ENCODE data around the gene MOCS2. TPM values are rescaled to one million over a fixed set of nuclear protein-coding genes. Genes with fewer than 3 reads are reported as not detected.

Gene MOCS2
- total and polyA plus RNA-seq, 2 of the 8 experiments (the other 6 are each of a cell fraction or from before 2014, with no cell fraction given), result 6.7 to 16.1 TPM

DNA sequence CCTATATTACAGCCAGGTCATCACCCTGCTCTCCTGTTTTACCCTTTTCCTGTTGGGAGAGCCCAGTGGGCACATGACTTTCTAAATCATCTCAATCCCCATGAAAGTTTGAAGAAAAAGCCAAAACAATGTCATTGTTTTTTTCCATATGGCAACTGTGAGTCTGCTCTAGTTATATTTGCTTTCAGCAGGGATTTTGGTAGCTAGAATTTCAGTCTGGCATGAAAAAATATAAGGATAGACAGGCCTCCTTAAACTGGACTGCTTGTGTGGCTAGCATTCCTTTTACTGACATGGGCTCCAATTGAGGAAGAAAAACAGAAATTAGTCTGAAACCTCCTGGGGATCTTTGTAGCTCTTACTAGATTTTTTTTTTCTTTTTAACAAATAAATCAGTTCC lies 25.6 kb downstream of the MOCS2 start:
- Histone ChIP-seq H4K20me1 (replicated peaks in 1 of 2; ENCODE audit: control insufficient read depth in 1 of 2, insufficient read depth in 2 of 2, low read length in 2 of 2) (no peaks in the 10 kb centered on the region), H2BK20ac (ENCODE audit: low read length) (no peak overlapping the region), H4K91ac (replicated peaks; ENCODE audit: insufficient read length, low read length) (no peak overlapping the region), H3K14ac (ENCODE audit: insufficient read length) (no peak overlapping the region), H3K27me3 (replicated peaks in 1 of 4; ENCODE audit: control insufficient read depth in 3 of 4, extremely low read depth in 1 of 4, insufficient read depth in 3 of 4, low read length in 3 of 4) (no peaks in the 10 kb centered on the region), H3K23me2 (ENCODE audit: low read depth, low read length) (no peaks in the 10 kb centered on the region), H2BK12ac (ENCODE audit: low read depth, low read length) (no peak overlapping the region), H3K27ac (ENCODE audit: low read depth, low read length) (no peak overlapping the region), H4K8ac (ENCODE audit: extremely low read depth, insufficient read depth, low read length) (no peak overlapping the region), H3K23ac (ENCODE audit: insufficient read length) (no peak overlapping the region), H3K4me3 (ENCODE audit: extremely low read depth in 1 of 4, insufficient read depth in 2 of 4, low read depth in 3 of 4, low read length in 4 of 4) (no peak overlapping the region), H2BK120ac (replicated peaks; ENCODE audit: low read depth, low read length) (no peak overlapping the region), H3K36me3 (ENCODE audit: control insufficient read depth in 2 of 4, insufficient read depth in 4 of 4, low read length in 3 of 4) (0 out of 8 replicates have a peak, but pooled peaks cover 0 to 4% (median 0%) of the 10 kb centered on the region in 4 experiments), H3K79me2 (ENCODE audit: control insufficient read depth in 1 of 2, insufficient read depth in 2 of 2, low read length in 2 of 2) (no peaks in the 10 kb centered on the region), H3K4me1 (replicated peaks in 1 of 4; ENCODE audit: control insufficient read depth in 3 of 4, insufficient read depth in 4 of 4, low read length in 3 of 4) (no peaks in the 10 kb centered on the region), H2AFZ (ENCODE audit: low read length) (no peak overlapping the region), H4K5ac (ENCODE audit: insufficient read length, low read depth, low read length) (no peak overlapping the region), H2BK5ac (ENCODE audit: low read depth, low read length) (no peak overlapping the region), H3K4ac (replicated peaks; ENCODE audit: insufficient read length, low read depth, low read length) (no peak overlapping the region), H3K4me2 (ENCODE audit: insufficient read depth in 1 of 2, low read depth in 2 of 2, low read length in 2 of 2) (no peak overlapping the region), H3K79me1 (ENCODE audit: low read depth, low read length) (no peaks in the 10 kb centered on the region), H3K9ac (replicated peaks in 1 of 4; ENCODE audit: extremely low read depth in 1 of 4, low read depth in 3 of 4, low read length in 3 of 4) (no peak overlapping the region), H3K9me3 (ENCODE audit: insufficient read depth in 2 of 2, low read depth in 1 of 2, low read length in 1 of 2) (no peaks in the 10 kb centered on the region), H2AK5ac (ENCODE audit: low read depth, low read length) (no peak overlapping the region), H2BK15ac (ENCODE audit: low read length) (no peak overlapping the region), H3K18ac (ENCODE audit: extremely low read depth, low read length) (no peak overlapping the region), H3K56ac (replicated peaks; ENCODE audit: insufficient read length, low read depth, low read length) (no peak overlapping the region)
- DNase-seq (ENCODE audit: low read depth in 1 of 2, low spot score in 2 of 2) (no peak), FAIRE-seq (no peak)
- ChIA-PET POLR2A (ENCODE audit: partially characterized antibody) (no interaction called here), CTCF (ENCODE audit: partially characterized antibody) (interaction anchor here (2.2 kb wide), 1 partner anchor 135 kb away, joined by 8 read pairs; no protein-coding TSS in a partner anchor)
- TF ChIP-seq TCF12 (IDR thresholded peaks at IDR 0.05; ENCODE audit: low read depth, low read length), result no peak
- TF ChIP-seq, protein P1, sequence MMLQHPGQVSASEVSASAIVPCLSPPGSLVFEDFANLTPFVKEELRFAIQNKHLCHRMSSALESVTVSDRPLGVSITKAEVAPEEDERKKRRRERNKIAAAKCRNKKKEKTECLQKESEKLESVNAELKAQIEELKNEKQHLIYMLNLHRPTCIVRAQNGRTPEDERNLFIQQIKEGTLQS (IDR thresholded peaks at IDR 0.05; ENCODE audit: insufficient read depth, low read depth, low read length), result no peak
- no peak for TF ChIP-seq SAP30 (IDR thresholded peaks at IDR 0.05; ENCODE audit: insufficient read depth, insufficient replicate concordance, low read length)
- no peak for TF ChIP-seq FOSL1 (IDR thresholded peaks at IDR 0.05; ENCODE audit: insufficient read depth, low read depth, low read length)
- no peak for TF ChIP-seq CHD1 (IDR thresholded peaks at IDR 0.05; ENCODE audit: low read depth, low read length)
- no peak for TF ChIP-seq SIN3A (conservative IDR thresholded peaks at IDR 0.05 in 1 of 2, IDR thresholded peaks at IDR 0.05 in 1 of 2; ENCODE audit: low read depth in 1 of 2, low read length in 2 of 2)
- TF ChIP-seq KDM4A (IDR thresholded peaks at IDR 0.05; ENCODE audit: low read depth, low read length, severe bottlenecking), result no peak
- no peak for TF ChIP-seq TEAD4 (IDR thresholded peaks at IDR 0.05; ENCODE audit: low read depth, low read length)
- TF ChIP-seq JUN (IDR thresholded peaks at IDR 0.05; ENCODE audit: low read depth, low read length), result no peak
- no peak for TF ChIP-seq EGR1 (IDR thresholded peaks at IDR 0.05; ENCODE audit: borderline replicate concordance, low read depth, low read length)
- no peak for TF ChIP-seq PHF8 (conservative IDR thresholded peaks at IDR 0.05; ENCODE audit: low read depth, low read length)
- TF ChIP-seq POLR2AphosphoS5 (IDR thresholded peaks at IDR 0.05; ENCODE audit: low read depth, low read length), result no peak
- TF ChIP-seq CEBPB (IDR thresholded peaks at IDR 0.05; ENCODE audit: low read depth, low read length), result no peak
- no peak for TF ChIP-seq TAF7 (optimal IDR thresholded peaks at IDR 0.05; ENCODE audit: borderline replicate concordance, low read depth, low read length)
- no peak for TF ChIP-seq SP4 (IDR thresholded peaks at IDR 0.05; ENCODE audit: low read length)
